ENCODE results near the gene PAFAH1B1.

- no peak for TF ChIP-seq TCF7 (CRISPR knock-in tag; IDR thresholded peaks at IDR 0.05; ENCODE audit: low read depth)
- no peak for TF ChIP-seq HMGA2 (CRISPR knock-in tag; IDR thresholded peaks at IDR 0.05)
- TF ChIP-seq TP53 (CRISPR knock-in tag; IDR thresholded peaks at IDR 0.05), result no peak
- no peak for TF ChIP-seq CTCF (IDR thresholded peaks at IDR 0.05)
- TF ChIP-seq NR2C2 (CRISPR knock-in tag; IDR thresholded peaks at IDR 0.05), result no peak
- TF ChIP-seq TEAD4 (CRISPR knock-in tag; IDR thresholded peaks at IDR 0.05), result no peak
- TF ChIP-seq HMGXB4 (CRISPR knock-in tag; IDR thresholded peaks at IDR 0.05), result no peak
- no peak for TF ChIP-seq ZNF416 (CRISPR knock-in tag; IDR thresholded peaks at IDR 0.05)
- TF ChIP-seq ZNF263 (CRISPR knock-in tag; IDR thresholded peaks at IDR 0.05; ENCODE audit: low read depth), result no peak
- TF ChIP-seq E2F4 (CRISPR knock-in tag; IDR thresholded peaks at IDR 0.05; ENCODE audit: borderline replicate concordance, low read depth), result no peak
Observed at GRCh38 chr17:2694381-2695242, 101.2 kb downstream of the PAFAH1B1 start.

Data from WTC11 (cell line).